KOPT-K1 (cell line): ENCODE data around the gene NADSYN1.

Experiments used
- H3K27ac ChIP-seq: fragments of 200-600 bp; sonication (generic); 2 replicates; pipeline ENCODE4 v1.5.1; 2016; ENCODE audit warnings: antibody characterized with exemption, mild to moderate bottlenecking, low read depth, low read length; ENCODE audit not compliant: poor library complexity, severe bottlenecking
- H3K36me3 ChIP-seq: fragments of 200-600 bp; sonication (generic); 2 replicates; pipeline ENCODE4 v1.5.1; 2017; ENCODE audit warnings: antibody characterized with exemption, mild to moderate bottlenecking, low read length, moderate library complexity; ENCODE audit not compliant: insufficient read depth
- H3K9me3 ChIP-seq: fragments of 200-600 bp; sonication (generic); 2 replicates; pipeline ENCODE4 v1.5.1; 2017; ENCODE audit warnings: antibody characterized with exemption, low read length, mild to moderate bottlenecking; ENCODE audit not compliant: insufficient read depth, poor library complexity, severe bottlenecking

NADSYN1 gene

GRCh38 chr11:71485063-71485399 lies 32.0 kb downstream of the NADSYN1 start:
- Histone ChIP-seq H3K9me3 (no peaks in the 10 kb centered on the region), H3K36me3 (peaks cover 81% of the 10 kb centered on the region)

GRCh38 chr11:71485466-71485865 lies 32.5 kb downstream of the NADSYN1 start:
- peaks cover 81% of the 10 kb centered on the region for H3K36me3 ChIP-seq
- no peak overlapping the region for H3K27ac ChIP-seq
- H3K9me3 ChIP-seq, result no peaks in the 10 kb centered on the region

More at GRCh38 chr11:71485063-71485399, 32.0 kb downstream of the NADSYN1 start:
- no peak overlapping the region for H3K27ac ChIP-seq

GRCh38 chr11:71486320-71486719 lies 33.3 kb downstream of the NADSYN1 start:
- Histone ChIP-seq H3K9me3 (no peaks in the 10 kb centered on the region), H3K27ac (no peak overlapping the region), H3K36me3 (peaks cover 81% of the 10 kb centered on the region)

- Histone ChIP-seq H3K27ac (no peak overlapping the region), H3K36me3 (peaks cover 69% of the 10 kb centered on the region), H3K9me3 (no peaks in the 10 kb centered on the region)
Observed at GRCh38 chr11:71488681-71489270, 35.8 kb downstream of the NADSYN1 start.

GRCh38 chr11:71489311-71490043 lies 36.5 kb downstream of the NADSYN1 start:
- Histone ChIP-seq H3K9me3 (no peaks in the 10 kb centered on the region), H3K27ac (no peak overlapping the region), H3K36me3 (peaks cover 68% of the 10 kb centered on the region)

- peaks cover 68% of the 10 kb centered on the region for H3K36me3 ChIP-seq
- no peaks in the 10 kb centered on the region for H3K9me3 ChIP-seq
- H3K27ac ChIP-seq, result no peak overlapping the region
Observed at GRCh38 chr11:71490044-71490730, 37.2 kb downstream of the NADSYN1 start.

- no peaks in the 10 kb centered on the region for H3K9me3 ChIP-seq
- H3K36me3 ChIP-seq, result peaks cover 68% of the 10 kb centered on the region
Observed at GRCh38 chr11:71490731-71491390, 37.9 kb downstream of the NADSYN1 start.

GRCh38 chr11:71491531-71491930 lies 38.5 kb downstream of the NADSYN1 start:
- Histone ChIP-seq H3K9me3 (peaks cover 6% of the 10 kb centered on the region), H3K27ac (no peak overlapping the region), H3K36me3 (peaks cover 68% of the 10 kb centered on the region)

More at GRCh38 chr11:71490731-71491390, 37.9 kb downstream of the NADSYN1 start:
- no peak overlapping the region for H3K27ac ChIP-seq

- Histone ChIP-seq H3K9me3 (peaks cover 6% of the 10 kb centered on the region), H3K27ac (no peak overlapping the region), H3K36me3 (peaks cover 71% of the 10 kb centered on the region)
Observed at GRCh38 chr11:71491940-71492339, 38.9 kb downstream of the NADSYN1 start.

- Histone ChIP-seq H3K27ac (peak overlapping the region; percentile 5), H3K36me3 (peaks cover 87% of the 10 kb centered on the region), H3K9me3 (peaks cover 6% of the 10 kb centered on the region)
Observed at GRCh38 chr11:71495286-71496230, 42.6 kb downstream of the NADSYN1 start.

GRCh38 chr11:71496421-71496820 lies 43.4 kb downstream of the NADSYN1 start:
- Histone ChIP-seq H3K27ac (no peak overlapping the region), H3K36me3 (peaks cover 87% of the 10 kb centered on the region), H3K9me3 (peaks cover 6% of the 10 kb centered on the region)

GRCh38 chr11:71498091-71498490 lies 45.1 kb downstream of the NADSYN1 start:
- Histone ChIP-seq H3K36me3 (peaks cover 84% of the 10 kb centered on the region), H3K9me3 (peaks cover 6% of the 10 kb centered on the region)

GRCh38 chr11:71499125-71499524 lies 46.1 kb downstream of the NADSYN1 start:
- peak overlapping the region; percentile 75 for H3K27ac ChIP-seq

More at GRCh38 chr11:71498091-71498490, 45.1 kb downstream of the NADSYN1 start:
- peak overlapping the region; percentile 75 for H3K27ac ChIP-seq

GRCh38 chr11:71499546-71499945 lies 46.5 kb downstream of the NADSYN1 start:
- Histone ChIP-seq H3K36me3 (peaks cover 77% of the 10 kb centered on the region), H3K27ac (peak overlapping the region; percentile 75), H3K9me3 (peaks cover 6% of the 10 kb centered on the region)

More at GRCh38 chr11:71499125-71499524, 46.1 kb downstream of the NADSYN1 start:
- Histone ChIP-seq H3K9me3 (peaks cover 6% of the 10 kb centered on the region), H3K36me3 (peaks cover 82% of the 10 kb centered on the region)
